Forelimb muscle (tissue), 1 donor: ENCODE data around the gene HELQ. TPM values are rescaled to one million over a fixed set of nuclear protein-coding genes. Genes with fewer than 3 reads are reported as not detected.

Experiments
- DNase-seq: peaks from one replicate; pipeline ENCODE4 v3.0.0-alpha.2; 2013; ENCODE audit warnings: low read depth
- polyA plus RNA-seq: library from polyadenylated mRNA; unstranded; fragments of 120-200 nt; gene quantifications from one replicate; pipeline ENCODE4 v1.2.1, GENCODE V29; 2013; ENCODE audit not compliant: insufficient read length

Gene HELQ
- polyA plus RNA-seq, 1 donor: 19.9 TPM

DNA sequence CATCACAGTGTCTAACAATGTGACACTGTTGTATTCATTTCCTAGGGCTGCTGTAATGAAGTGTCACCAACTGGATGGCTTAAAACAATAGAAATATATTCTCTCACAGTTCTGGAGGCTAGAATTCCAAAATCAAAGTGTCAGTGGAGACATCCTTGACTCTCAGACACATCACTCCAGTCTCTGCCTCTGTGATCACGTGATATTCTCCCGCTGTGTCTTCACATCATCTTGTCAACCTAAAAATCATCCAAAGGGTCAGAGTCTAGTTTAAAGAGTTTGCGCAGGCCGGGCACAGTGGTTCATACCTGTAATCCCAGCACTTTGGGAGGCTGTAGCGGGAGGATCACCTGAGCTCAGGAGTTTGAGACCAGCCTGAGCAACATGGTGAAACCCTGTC is 84.4 kb downstream of the HELQ start:
- DNase-seq: no peak

DNA sequence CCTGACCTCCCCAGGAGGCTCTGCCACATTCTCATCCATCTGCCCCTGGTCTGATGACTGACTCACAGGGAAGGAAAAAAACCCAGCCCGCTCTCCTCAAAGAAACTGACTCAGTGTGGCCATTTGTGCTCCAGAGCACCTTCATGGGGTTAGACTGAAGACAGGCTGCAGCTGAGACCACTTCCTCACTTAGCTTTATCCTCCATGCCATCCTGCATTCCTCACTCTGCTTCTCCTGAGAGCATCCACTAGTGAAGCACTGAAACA is 85.0 kb downstream of the HELQ start:
- no peak for DNase-seq

DNA sequence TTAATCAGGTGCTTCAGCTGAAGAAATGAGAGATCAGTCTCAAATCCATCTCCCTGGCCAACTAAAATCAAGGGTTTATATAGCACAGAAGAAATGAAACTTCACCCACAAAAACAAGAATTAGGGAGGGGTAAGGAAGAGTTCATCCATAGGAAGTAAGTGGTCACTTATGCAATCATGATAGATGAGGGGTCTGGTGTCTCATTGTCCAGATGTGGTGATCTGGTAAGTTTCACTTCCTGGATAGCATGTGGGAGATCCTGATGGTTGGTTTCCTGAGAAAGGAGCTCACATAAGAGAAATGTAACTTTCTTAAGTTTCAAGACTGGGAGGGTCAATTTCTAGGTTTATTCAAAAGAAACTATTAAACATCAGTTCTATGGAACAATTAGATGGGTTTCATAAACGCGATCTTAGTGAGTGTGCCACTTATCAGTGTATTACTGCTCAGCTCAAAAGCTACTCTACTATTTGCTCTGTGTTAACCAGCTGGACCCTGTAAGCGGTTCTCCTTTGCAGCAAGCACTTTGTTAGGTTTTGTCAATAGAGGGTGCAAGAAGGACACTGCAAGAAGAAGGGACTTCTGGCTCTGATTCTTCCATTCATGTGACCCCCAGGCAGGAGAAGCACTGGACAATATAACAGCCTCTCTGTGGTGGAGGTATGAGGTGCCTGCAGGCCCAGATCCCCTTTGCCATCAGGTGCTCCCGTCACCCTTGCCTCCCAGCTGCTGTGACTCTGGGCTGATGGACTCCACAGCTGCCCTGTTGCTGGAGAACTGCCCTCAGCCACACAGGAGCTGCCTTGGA is 85.6 kb downstream of the HELQ start:
- no peak for DNase-seq

DNA sequence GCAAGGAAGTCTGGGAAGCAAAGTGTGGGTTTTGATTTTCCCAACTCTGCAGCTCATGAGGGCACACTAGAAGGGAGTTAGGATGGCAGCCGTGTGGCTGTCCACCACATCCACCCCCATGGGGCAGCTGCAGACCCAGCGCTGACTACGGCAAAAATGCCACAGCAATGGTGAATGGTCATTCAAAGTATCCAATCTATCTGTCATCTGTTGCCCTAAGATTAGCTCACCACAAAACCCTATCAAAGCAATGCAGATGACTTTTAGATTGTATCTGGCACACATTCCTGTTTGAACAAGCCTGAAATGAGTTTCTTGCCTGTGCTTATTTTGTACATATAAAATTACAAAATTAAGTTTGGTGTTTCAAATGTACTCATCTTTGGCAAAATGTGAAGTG is 91.3 kb downstream of the HELQ start:
- DNase-seq: no peak

DNA sequence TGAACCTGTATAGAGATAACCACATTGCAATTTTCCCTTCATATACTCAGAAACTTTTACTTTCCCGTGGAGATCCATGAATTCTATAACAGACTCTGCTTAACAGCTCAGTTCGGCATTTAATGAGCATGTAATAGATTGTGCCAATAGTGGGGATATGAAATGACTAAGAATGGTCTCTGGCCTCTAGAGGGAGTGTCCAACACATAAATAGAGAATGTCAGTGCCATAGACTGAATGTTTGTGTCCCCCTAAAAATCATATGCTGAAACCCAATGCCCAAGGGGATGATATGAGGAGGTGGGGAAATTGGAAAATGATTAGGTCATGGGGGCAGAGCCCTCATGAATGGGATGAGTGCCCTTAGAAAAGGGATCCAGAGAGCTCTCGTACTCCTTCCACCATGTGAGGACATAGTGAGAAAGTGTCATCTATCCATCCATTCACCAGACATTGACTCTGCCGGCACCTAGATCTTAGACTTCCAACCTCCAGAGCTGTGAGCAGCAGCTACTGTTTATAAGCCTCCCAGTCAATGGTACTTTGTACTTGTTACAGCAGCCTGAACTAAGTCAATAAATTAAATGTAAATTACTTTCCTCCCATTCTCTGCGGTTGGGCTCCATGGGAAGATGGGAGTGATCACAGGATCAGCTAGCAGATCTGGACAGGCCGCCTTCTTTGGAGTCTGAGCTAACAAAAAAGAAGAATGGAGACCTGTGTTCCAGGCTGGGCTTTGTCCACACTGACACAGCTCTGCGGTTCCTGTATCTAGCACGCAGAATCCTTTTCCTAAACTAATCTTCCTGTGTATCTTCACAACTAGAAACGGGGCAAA is 92.9 kb downstream of the HELQ start:
- DNase-seq: no peak

DNA sequence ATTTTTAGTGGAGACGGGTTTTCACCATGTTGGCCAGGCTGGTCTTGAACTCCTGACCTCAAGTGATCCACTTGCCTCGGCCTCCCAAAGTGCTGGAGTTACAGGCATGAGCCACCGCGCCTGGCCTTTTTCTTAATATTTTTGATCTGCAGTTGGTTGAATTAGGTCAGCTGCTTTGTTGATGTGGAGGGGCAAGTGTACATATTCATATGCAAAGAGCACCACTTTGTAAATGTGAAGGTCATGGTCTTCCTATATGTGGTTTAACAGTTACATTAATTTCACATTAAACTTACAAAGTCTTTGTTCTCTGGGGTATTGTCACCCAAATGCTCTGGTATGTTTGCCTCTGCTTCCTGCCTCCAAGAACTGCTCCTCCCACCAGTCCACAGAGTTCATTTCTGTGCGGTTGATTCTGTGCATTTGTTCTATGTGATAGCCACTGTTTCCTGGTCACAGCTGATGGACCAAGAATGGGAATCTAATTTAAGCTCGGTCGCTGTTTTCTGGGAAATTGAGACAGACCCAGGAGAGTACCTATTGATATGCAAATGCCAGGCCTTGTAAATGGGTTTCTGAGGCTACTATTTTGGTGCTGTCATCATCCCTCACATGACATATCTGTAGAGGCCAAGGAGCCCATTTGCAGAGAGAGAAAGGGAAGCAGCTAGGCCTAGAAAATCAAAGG is 94.1 kb downstream of the HELQ start:
- no peak for DNase-seq

DNA sequence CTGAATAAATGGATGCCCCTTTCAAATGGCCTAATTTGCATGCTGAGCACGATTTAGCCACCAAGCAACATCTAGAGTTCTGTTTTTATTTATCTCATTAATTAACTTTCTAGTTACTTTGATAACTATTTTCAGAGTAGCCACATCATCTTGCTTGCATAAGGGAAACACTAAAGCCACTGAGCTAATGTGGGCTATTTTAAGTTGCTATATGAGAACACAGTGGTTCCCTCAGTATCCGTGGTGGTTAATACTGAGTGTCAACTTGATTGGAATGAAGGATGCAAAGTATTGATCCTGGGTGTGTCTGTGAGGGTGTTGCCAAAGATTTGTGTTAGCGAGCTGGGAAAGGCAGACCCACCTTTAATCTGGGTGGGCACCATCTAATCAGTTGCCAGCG is 95.6 kb downstream of the HELQ start:
- DNase-seq: no peak

DNA sequence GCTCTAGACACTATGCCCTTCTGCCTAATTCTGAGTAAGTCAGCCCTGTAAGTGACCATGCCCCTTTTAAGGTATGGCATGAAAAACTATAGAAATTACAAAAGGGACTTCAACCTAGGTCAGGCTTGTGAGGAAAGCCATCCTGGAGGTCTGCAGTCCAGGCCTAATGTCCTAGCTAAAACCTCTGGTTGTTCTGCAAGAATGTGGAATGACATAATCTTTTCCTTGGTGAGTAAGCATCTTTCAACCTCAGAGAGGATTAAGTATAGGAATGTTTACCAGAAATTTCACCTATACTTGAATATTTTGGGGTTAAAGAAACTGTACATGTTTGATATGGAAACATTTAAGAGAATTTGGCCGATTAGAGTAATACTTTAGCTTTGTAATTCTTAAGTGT is 97.2 kb downstream of the HELQ start:
- DNase-seq: no peak

Other genes starting within 250 kb of the HELQ start
- 9.8 TPM for gene COQ2, start 171.0 kb downstream of the HELQ start, polyA plus RNA-seq
- 0.25 TPM for gene HPSE, start 121.0 kb downstream of the HELQ start, polyA plus RNA-seq
- 44.1 TPM for gene MRPS18C, start 235 bp upstream of the HELQ start, polyA plus RNA-seq
- gene ABRAXAS1, start 29.3 kb upstream of the HELQ start, polyA plus RNA-seq: 36.5 TPM
- 11.8 TPM for gene GPAT3, start 80.3 kb upstream of the HELQ start, polyA plus RNA-seq